Activated CD4-positive, CD25-positive, alpha-beta regulatory T cell treated with anti-CD3 and anti-CD28 coated beads, Interleukin-2, amount 50 U/mL, for 72 hours (primary cell): ENCODE results near the gene BORCS8.
"Not testable (repeated sequence)": the region's sequence is repeated elsewhere in the genome, so short reads cannot be mapped to it uniquely, and the experiment has no call there.

Experiments used
- DNase-seq: peaks from one replicate; pipeline ENCODE4 v3.0.0; 2021

BORCS8 gene

DNA sequence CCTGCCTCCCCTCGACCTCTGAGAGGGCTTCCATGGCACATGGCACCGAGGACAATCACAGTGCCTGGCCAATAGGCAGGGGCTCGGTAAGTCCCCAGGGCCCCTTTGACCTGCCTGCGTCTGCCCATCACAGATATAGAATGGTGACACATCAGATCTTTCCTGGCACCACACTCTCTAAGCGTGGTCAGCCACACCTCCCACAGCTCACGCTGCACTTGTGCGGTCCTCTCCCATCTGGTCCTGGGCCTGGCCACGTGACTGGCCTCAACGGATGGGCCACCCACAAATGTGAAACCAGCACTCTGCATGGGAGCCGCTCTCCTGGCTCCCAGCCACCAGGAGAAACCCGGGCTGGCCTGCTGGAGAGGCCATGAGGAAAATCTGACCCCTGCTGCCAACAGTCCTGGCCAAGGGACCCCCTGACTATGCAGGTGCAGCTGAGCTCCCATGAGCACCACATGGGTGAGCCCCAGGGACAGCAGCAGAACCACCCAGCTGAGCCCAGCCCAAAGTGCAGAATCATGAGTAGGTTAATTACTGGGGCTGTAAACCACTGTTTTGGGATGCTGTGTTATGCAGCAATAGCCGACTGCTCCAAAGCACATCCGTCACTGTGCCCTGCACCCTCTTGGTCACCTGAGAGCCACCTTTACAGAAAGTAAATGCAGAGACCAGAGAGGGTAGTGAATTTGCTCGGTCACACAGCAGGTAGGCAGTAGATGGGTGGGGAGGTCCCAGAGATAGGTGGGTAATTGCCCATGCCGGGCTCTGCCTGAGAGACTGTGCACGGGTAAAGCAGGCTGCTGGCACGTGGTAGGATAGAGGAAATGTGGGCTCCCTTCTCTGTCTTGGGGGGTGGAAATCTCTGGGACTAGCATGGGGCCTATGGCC is 12.2 kb downstream of the BORCS8 start:
- no peak for DNase-seq

DNA sequence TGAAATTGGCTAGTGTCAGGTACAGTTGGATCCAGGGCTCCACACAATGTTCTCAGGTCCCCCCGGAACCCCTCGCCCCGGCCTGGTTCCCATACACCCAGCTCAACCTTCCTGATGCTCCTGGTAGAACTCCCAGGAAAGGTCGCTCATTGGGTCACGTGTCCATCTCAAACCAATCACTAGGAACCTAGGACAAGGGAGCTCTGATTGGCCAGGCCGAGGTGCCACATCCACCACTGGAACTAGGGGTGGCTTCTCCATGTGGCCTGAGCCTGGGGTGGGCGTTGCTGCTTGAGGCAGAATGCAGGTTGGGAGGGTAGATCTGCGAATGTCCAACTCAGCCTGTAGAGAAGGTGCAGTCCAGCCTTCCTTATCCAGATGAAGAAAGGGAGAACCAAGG is 15.0 kb downstream of the BORCS8 start:
- no peak for DNase-seq

DNA sequence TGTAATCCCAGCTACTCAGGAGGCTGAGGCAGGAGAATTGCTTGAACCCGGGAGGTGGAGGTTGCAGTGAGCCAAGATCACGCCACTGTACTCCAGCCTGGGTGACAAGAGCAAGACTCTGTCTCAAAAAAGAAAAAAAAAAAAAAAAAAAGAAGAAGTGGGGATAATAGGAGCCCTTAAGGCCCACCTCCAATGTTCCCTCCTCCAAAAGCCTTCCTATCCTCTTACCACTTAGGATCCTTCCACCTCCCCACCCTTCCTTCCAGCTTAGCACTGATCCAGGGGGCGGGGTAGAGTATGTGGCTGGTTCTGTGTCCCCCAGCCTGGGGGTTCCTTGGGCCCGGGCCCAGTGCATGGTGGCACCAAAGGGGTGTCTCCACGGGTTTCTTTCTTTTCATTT is 18.7 kb downstream of the BORCS8 start:
- not testable (repeated sequence) for DNase-seq

GRCh38 chr19:19171821-19172532 is 20.0 kb downstream of the BORCS8 start:
- DNase-seq, result no peak

DNA sequence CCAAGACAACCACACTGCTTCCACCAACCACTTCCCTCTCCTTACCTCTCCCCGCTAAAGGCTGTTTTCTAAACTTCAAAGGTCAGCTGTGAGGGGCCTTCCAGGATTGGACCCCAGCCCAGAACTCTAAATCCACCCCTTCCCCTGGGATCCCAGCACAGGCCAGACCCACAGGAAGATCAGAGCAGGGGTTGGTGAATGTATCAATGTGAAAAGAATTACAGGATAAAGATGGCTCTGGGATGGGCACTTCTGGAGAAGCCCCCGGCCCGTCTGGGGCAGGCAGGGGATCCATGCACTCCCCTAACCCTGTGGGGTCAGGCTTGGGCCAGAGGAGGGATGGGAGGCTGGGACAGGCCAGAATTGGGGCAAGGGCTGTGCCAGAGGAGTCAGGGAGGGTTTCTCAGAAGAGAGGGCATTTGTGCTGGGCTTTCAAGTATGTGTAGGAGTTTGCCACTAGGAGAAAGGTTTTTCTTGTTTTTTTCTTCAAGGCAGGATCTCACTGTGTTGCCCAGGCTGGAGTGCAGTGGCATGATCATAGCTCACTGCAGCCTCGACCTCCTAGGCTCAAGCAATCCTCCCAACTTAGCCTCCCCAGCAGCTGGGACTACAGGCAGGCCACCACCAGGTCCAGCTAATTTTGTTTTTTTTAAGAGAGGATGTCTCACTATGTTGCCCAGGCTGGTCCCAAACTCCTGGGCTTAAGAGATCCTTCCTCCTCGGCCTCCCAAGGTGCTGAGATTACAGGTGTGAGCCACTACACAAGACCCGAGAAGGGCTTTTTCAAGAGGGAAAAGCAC is 20.9 kb downstream of the BORCS8 start:
- DNase-seq, result no peak

- DNase-seq, result peak; percentile 81
Observed at GRCh38 chr19:19170053-19170872, 21.7 kb downstream of the BORCS8 start, which contains the start of gene MEF2B. TSS of gene MEF2B (minus strand) at chr19:19170263. CDS start at chr19:19150735, 19,528 bp downstream.

- DNase-seq, result no peak
Observed at GRCh38 chr19:19169236-19170052, 22.5 kb downstream of the BORCS8 start.

DNA sequence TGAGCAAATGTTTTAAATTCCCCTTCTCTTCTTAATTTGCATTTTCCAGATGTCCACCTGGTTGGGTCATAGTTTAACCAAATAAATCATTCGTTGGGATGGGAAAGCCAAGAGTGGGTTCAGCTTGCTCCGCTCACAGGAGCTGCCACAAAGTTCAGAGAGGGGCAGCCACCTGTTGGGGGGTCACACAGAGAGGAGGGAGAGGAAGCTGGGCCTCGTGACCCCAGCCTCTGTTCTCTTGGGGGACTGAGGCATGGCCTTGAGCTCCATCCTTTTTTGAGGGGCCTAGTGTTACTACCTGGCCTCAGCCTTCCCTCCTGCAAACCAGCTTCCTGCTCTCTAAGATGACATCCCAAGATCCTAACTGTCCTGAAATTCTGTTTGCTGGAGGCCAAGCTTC is 24.3 kb downstream of the BORCS8 start:
- DNase-seq, result no peak

- DNase-seq, result no peak
Observed at GRCh38 chr19:19165396-19165795, 26.6 kb downstream of the BORCS8 start.

DNA sequence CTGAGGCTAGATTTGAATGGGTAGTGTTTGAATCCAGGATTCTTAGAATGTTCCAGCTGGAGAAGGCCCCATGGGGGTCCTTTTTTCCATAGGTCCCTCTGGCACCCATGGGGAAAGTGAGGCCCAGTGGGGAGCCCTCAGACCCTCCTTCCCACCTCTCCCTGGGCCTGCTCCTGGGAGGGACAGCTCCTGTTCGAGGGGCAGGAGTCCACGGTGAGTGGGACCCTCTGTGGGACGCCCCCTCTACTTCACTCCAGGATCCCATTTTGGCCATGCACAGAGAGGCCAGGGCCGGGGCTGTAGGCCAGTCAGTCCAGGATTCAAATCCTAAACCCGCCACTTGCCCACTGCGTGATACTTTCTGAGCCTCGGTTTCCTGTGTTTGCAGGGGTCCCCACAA is 29.5 kb downstream of the BORCS8 start:
- DNase-seq, result no peak

- no peak for DNase-seq
Observed at GRCh38 chr19:19160461-19161035, 31.4 kb downstream of the BORCS8 start.

- DNase-seq, result no peak
Observed at GRCh38 chr19:19159534-19159933, 32.4 kb downstream of the BORCS8 start.

DNA sequence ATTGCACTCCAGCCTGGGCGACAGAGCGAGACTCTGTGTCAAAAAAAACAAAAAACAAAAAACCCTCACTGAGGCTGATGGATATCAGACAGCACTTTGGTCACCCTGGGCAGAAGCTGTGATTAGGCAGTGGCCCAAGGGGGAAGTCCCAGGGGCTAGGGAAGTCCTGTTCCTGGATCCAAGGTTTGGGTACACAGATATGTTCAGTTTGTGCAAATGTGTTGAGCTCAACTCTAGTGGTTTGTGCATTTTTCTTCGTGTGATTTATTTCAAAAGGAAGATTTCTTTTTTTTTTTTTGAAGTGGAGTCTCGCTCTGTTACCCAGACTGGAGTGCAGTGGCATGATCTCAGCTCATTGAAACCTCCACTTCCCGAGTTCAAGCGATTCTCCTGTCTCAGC is 34.1 kb downstream of the BORCS8 start:
- no peak for DNase-seq

DNA sequence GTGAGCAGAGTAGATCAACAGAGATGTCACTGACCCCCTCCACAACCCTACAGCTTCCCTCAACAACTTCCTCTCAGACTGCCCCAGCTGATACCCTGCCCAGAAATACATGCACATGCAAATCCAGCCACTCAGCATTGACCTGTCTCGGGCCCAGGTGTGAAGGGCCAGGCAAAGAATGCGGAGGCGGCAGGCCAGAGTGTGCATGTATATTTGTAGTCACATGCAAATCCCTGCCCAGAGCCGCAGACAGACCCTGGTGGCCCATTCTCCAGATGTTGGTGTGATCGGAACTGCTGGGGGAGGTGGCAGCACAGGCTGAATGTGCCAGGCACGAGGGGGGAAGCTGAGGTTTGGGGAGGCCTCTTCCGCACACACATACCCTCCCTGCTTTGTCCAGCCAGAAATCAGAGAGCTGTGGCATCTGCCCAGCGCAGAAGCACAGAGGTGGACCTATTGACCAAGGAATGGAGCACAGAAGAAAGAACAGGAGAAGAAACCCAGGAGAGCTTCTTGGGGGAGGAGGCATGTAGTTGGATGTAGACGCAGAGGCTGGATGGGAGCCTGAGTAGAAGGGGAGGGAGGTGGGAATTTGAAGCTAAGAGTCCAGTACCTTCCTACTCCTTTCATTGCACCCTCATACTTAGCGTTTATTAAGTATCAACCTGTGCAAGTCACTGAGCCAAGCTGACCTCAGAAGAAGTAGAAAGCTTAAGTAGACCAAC is 36.3 kb downstream of the BORCS8 start:
- DNase-seq, result no peak

- no peak for DNase-seq
Observed at GRCh38 chr19:19154768-19155494, 37.0 kb downstream of the BORCS8 start.

DNA sequence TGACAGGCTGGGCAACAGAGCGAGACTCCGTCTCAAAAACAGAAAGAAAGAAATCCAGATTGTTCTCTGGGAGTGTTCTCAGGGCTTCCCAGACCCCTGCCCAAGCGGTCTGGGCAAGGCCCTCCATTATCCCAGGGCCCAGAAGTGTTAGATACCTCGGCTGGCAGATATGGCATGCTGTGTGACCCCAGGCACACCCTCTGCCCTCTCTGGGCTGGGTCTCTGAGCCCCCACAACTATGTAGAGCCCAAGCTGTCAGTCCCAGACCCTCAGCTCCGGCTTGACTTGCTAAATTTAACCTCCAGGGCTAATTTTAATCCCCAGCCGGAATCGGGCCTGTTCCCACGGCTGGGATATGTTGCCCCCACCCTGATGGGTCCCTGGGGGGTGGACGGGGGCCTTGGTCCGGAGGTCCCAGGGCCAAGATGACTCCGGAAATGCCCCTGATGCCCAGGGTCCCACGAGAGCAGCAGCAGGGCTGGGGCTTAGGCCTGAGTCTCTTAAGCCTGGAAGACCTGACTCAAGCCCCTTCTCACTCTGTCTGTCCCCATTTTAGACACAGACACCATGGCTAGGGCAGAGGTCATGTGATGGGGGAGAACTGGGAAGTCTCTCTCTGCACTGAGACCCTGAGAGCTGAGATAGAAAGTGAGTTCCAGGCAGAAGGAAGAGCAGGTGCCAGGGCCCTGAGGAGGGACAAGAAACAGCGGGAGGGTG is 39.1 kb downstream of the BORCS8 start:
- no peak for DNase-seq

GRCh38 chr19:19151418-19151817 is 40.5 kb downstream of the BORCS8 start:
- no peak for DNase-seq

DNA sequence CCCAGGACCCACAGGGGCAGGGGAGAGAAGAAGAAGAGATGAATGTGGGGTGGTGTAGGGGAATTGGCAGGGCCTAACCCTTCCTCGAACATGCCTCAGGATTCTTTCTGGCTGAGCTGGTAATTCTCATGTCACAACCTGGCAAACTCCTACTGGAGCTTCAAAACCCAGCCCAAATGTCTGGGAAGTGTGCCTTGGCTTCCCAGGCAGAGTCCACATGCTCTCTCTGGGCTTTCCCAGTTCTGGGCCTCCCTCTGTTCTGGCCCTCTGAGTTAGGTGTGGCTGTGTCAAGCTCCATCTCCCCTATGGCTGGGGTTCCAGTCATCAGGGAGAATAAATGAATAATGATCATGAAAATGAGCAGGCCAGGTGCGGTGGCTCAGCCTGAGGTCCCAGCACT is 42.5 kb downstream of the BORCS8 start:
- no peak for DNase-seq

GRCh38 chr19:19148504-19148903 is 43.4 kb downstream of the BORCS8 start:
- DNase-seq, result not testable (repeated sequence)
